GM18873 (cell line): ENCODE results near the gene MAP2K2.
A peak's percentile ranks its signal among the peaks of the same experiment; 100 is the strongest.
"Not testable (repeated sequence)": the region's sequence is repeated elsewhere in the genome, so short reads cannot be mapped to it uniquely, and the experiment has no call there.

ENCODE experiments used
- ATAC-seq: cut with Tn5 transposase; IDR thresholded peaks from one replicate; pipeline ENCODE4 v1.9.1; 2021; ENCODE audit warnings: mild to moderate bottlenecking, moderate library complexity, moderate number of reproducible peaks; ENCODE audit not compliant: unreplicated experiment, low FRiP score

MAP2K2 gene

GRCh38 chr19:4134351-4134750 is 10.4 kb upstream of the MAP2K2 start:
- ATAC-seq: no peak

- no peak for ATAC-seq
These were observed 7.0 kb upstream of the MAP2K2 start for GRCh38 chr19:4130744-4131438.

- not testable (repeated sequence) for ATAC-seq
These were observed 5.1 kb upstream of the MAP2K2 start for GRCh38 chr19:4129050-4129449.

- ATAC-seq: not testable (repeated sequence)
These were observed 3.4 kb upstream of the MAP2K2 start for GRCh38 chr19:4127322-4127721.

- ATAC-seq: no peak
These were observed 716 bp upstream of the MAP2K2 start for GRCh38 chr19:4124638-4125037.

GRCh38 chr19:4122480-4122879 is 1.4 kb downstream of the MAP2K2 start:
- ATAC-seq: no peak

GRCh38 chr19:4121815-4122214 is 2.1 kb downstream of the MAP2K2 start:
- no peak for ATAC-seq

- ATAC-seq: no peak
These were observed 2.7 kb downstream of the MAP2K2 start for GRCh38 chr19:4121273-4121612.

- no peak for ATAC-seq
These were observed 3.2 kb downstream of the MAP2K2 start for GRCh38 chr19:4120559-4121272.

- ATAC-seq: no peak
These were observed 4.2 kb downstream of the MAP2K2 start for GRCh38 chr19:4119763-4120162.

GRCh38 chr19:4115818-4116385 is 8.0 kb downstream of the MAP2K2 start:
- no peak for ATAC-seq

GRCh38 chr19:4115050-4115817 is 8.7 kb downstream of the MAP2K2 start:
- ATAC-seq: peak; percentile 58

- ATAC-seq: no peak
These were observed 9.7 kb downstream of the MAP2K2 start for GRCh38 chr19:4114181-4114580.

- ATAC-seq: no peak
These were observed 10.4 kb downstream of the MAP2K2 start for GRCh38 chr19:4113398-4114088.

- no peak for ATAC-seq
These were observed 11.6 kb downstream of the MAP2K2 start for GRCh38 chr19:4112367-4112766.

- no peak for ATAC-seq
These were observed 14.3 kb downstream of the MAP2K2 start for GRCh38 chr19:4109626-4109945.

- no peak for ATAC-seq
These were observed 14.9 kb downstream of the MAP2K2 start for GRCh38 chr19:4108767-4109625.

GRCh38 chr19:4103080-4103433 is 20.9 kb downstream of the MAP2K2 start:
- ATAC-seq: no peak

GRCh38 chr19:4102339-4103079 is 21.4 kb downstream of the MAP2K2 start:
- ATAC-seq: no peak
